Measurements from ENCODE around the gene ZCCHC10.
"Not testable (repeated sequence)": the region's sequence is repeated elsewhere in the genome, so short reads cannot be mapped to it uniquely, and the experiment has no call there.

ZCCHC10 gene

DNA sequence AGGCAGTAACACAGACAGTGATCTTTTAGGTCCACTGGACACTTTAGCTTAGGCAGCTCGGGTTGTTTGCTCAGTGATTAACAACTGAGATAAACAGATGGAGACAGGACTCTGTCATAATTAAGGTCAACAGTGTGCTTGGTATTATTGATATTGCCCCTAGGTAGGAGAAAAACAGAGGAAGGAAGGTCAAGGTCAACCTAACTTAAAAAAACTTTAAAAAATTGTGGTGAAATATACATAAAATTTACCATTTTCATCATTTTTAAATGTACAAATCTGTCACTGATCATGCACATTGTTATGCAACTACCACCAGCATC lies 23.3 kb upstream of the ZCCHC10 start:
- DNase-seq (ENCODE audit: extremely low read depth, insufficient read length): no peak
- TF ChIP-seq, protein P1, sequence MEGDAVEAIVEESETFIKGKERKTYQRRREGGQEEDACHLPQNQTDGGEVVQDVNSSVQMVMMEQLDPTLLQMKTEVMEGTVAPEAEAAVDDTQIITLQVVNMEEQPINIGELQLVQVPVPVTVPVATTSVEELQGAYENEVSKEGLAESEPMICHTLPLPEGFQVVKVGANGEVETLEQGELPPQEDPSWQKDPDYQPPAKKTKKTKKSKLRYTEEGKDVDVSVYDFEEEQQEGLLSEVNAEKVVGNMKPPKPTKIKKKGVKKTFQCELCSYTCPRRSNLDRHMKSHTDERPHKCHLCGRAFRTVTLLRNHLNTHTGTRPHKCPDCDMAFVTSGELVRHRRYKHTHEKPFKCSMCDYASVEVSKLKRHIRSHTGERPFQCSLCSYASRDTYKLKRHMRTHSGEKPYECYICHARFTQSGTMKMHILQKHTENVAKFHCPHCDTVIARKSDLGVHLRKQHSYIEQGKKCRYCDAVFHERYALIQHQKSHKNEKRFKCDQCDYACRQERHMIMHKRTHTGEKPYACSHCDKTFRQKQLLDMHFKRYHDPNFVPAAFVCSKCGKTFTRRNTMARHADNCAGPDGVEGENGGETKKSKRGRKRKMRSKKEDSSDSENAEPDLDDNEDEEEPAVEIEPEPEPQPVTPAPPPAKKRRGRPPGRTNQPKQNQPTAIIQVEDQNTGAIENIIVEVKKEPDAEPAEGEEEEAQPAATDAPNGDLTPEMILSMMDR (IDR thresholded peaks at IDR 0.05; ENCODE audit: insufficient read depth, low read length, poor library complexity, severe bottlenecking): no peak
- H3K4me3 ChIP-seq (replicated peaks; ENCODE audit: low read depth, low read length): no peak overlapping the region
- H3K36me3 ChIP-seq (ENCODE audit: control insufficient read depth, insufficient read depth, low read length): no peaks in the 10 kb centered on the region; the same call in 1 of the 2 replicates
- H3K27me3 ChIP-seq (replicated peaks; ENCODE audit: control insufficient read depth, insufficient read depth, low read length): no peaks in the 10 kb centered on the region

DNA sequence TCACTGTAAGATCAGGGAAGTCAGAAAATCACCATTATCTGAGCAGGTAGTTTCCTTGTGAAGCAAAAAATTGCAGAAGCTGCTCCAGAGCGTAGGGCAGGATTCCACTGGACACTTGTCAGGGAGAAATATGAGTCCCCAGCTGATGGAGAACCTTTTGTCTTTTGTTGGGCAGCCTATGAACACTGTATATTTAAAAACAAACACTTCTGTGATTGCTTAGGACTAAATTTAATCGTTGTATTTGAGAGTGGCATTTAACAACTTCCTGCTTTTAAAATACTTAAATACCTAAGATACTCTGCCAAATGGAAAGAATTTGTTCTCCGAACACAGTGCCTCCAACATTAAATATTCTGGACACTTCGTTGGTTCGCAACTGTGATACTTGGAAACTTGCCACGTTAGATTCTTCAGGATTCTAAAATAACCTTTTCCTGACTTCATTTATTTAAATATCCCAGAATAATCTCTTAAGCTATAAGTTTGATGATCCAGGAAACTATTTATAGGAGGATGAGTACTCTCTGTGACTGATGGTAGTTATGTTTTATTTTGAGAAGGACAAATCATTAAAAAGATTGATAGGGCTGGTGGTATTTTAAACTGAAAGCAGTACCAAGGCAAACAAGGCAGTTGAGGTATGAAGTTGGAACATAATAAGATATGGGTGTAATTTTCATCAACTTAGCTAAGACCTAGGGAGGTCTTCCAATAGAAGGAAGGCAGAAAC lies 22.8 kb upstream of the ZCCHC10 start:
- no peak overlapping the region for H3K4me3 ChIP-seq (replicated peaks; ENCODE audit: low read depth, low read length)
- no peaks in the 10 kb centered on the region for H3K27me3 ChIP-seq (replicated peaks; ENCODE audit: control insufficient read depth, insufficient read depth, low read length)
- no peaks in the 10 kb centered on the region; the same call in 1 of the 2 replicates for H3K36me3 ChIP-seq (ENCODE audit: control insufficient read depth, insufficient read depth, low read length)
- no peak for DNase-seq (ENCODE audit: extremely low read depth, insufficient read length)
- TF ChIP-seq, protein P1 (IDR thresholded peaks at IDR 0.05; ENCODE audit: insufficient read depth, low read length, poor library complexity, severe bottlenecking): no peak

DNA sequence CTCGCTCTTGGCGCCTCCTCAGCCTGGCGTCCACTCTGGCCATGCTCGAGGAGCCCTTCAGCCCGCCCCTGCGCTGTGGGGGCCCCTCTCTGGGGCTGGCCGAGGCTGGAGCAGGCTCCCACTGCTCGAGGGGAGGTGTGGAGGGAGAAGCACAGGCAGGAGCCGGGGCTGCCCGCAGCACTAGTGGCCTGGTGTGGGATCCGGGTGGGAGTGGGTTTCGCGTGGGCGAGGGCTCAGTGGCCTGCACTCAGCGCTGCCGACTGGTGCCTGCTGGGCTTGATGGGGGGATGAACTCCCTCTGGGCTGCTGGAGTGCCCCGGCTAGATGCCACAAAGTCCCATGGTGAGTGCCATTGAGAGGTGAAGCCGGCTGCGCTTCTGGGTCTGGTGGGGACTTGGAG lies 21.1 kb upstream of the ZCCHC10 start:
- TF ChIP-seq, protein P1 (IDR thresholded peaks at IDR 0.05; ENCODE audit: insufficient read depth, low read length, poor library complexity, severe bottlenecking): no peak
- H3K4me3 ChIP-seq (replicated peaks; ENCODE audit: low read depth, low read length): no peak overlapping the region
- H3K36me3 ChIP-seq (ENCODE audit: control insufficient read depth, insufficient read depth, low read length): no peaks in the 10 kb centered on the region
- no peaks in the 10 kb centered on the region for H3K27me3 ChIP-seq (replicated peaks; ENCODE audit: control insufficient read depth, insufficient read depth, low read length)
- no peak for DNase-seq (ENCODE audit: extremely low read depth, insufficient read length)

DNA sequence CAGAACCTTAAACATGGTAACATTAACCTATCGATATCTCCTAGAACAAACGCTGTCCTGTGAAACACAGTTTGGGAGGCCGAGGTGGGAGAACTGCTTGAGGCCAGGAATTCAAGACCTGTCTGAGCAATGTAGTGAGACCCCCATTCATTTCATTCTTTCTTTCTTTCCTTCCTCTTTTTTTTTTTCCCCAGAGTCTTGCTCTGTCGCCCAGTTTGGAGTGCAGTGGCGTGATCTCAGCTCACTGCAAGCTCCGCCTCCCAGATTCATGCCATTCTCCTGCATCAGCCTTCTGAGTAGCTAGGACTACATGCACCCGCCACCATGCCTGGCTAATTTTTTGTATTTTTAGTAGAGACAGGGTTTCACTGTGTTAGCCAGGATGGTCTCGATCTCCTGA lies 20.2 kb upstream of the ZCCHC10 start:
- DNase-seq (ENCODE audit: extremely low read depth, insufficient read length); H3K27me3 ChIP-seq (replicated peaks; ENCODE audit: control insufficient read depth, insufficient read depth, low read length); H3K36me3 ChIP-seq (ENCODE audit: control insufficient read depth, insufficient read depth, low read length); H3K4me3 ChIP-seq (replicated peaks; ENCODE audit: low read depth, low read length): not testable (repeated sequence)

DNA sequence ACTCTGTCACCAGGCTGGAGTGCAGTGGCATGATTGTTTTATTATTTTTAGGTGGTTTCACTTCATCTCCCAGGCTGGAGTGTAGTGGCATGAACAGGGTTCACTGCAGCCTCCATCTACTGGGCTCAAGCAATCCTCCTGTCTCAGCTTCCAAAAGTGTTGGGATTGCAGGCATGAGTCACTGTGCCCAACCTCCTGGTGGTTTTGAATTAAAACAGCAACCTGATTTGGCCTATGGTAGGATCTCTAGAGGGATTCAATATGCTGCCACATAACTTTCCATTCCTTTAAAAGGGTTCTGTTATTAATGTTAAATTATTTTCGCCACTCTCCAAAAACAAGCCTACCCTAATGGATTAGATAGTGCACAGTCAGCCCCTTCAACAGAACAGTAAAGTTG lies 15.6 kb upstream of the ZCCHC10 start:
- no peak for DNase-seq (ENCODE audit: extremely low read depth, insufficient read length)
- H3K27me3 ChIP-seq (replicated peaks; ENCODE audit: control insufficient read depth, insufficient read depth, low read length): no peaks in the 10 kb centered on the region
- TF ChIP-seq, protein P1 (IDR thresholded peaks at IDR 0.05; ENCODE audit: insufficient read depth, low read length, poor library complexity, severe bottlenecking): no peak
- H3K36me3 ChIP-seq (ENCODE audit: control insufficient read depth, insufficient read depth, low read length): no peaks in the 10 kb centered on the region
- H3K4me3 ChIP-seq (replicated peaks; ENCODE audit: low read depth, low read length): no peak overlapping the region

DNA sequence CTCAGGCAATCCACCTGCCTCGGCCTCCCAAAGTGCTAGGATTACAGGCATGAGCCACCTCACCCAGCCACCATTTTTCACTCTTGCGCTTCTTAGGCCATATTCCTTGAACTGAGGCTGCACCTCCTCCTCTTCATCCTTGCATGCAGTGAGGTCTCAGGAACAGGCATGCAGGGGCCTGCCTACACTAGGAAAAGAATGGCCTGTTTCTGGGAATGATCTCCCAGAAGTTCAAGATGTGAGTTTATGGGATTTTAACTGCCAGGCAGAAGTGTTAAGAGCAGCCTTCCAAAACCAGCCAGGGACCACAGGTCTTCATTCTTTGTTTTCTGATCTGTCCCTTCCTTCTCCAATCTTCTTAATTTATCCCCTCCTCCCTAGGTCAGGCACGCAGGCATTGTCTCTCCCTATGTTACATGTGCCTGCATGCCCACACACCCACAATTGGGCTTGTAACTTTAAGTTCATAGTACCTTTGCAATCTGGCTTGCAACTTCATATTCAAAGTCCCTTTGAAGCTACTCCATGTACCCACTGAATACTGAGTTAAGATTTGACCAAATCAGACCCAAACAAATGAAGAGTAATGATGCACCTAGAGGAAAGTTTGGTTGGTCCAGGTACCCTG lies 14.9 kb upstream of the ZCCHC10 start:
- H3K4me3 ChIP-seq (replicated peaks; ENCODE audit: low read depth, low read length): no peak overlapping the region
- H3K36me3 ChIP-seq (ENCODE audit: control insufficient read depth, insufficient read depth, low read length): no peaks in the 10 kb centered on the region
- no peak for DNase-seq (ENCODE audit: extremely low read depth, insufficient read length)
- H3K27me3 ChIP-seq (replicated peaks; ENCODE audit: control insufficient read depth, insufficient read depth, low read length): no peaks in the 10 kb centered on the region
- TF ChIP-seq, protein P1 (IDR thresholded peaks at IDR 0.05; ENCODE audit: insufficient read depth, low read length, poor library complexity, severe bottlenecking): no peak

DNA sequence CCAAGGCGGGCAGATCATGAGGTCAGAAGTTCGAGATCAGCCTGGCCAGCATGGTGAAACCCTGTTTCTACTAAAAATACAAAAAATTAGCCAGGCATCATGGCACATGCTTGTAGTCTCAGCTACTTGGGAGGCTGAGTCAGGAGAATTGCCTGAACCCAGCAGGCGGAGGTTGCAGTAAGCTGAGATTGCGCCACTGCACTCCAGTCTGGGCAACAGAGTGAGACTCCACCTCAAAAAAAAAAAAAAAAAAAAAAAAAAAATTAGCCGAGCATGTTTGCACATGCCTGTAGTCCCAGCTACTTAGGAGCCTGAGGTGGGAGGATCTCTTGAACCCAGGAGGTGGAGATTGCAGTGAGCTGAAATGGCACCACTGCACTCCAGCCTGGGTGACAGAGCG lies 10.3 kb upstream of the ZCCHC10 start:
- H3K27me3 ChIP-seq (replicated peaks; ENCODE audit: control insufficient read depth, insufficient read depth, low read length); H3K4me3 ChIP-seq (replicated peaks; ENCODE audit: low read depth, low read length); DNase-seq (ENCODE audit: extremely low read depth, insufficient read length); H3K36me3 ChIP-seq (ENCODE audit: control insufficient read depth, insufficient read depth, low read length): not testable (repeated sequence)

All from GM06990 (cell line).